HFFc6 (cell line): ENCODE data around the gene CXXC1. TPM values are rescaled to one million over a fixed set of nuclear protein-coding genes. Genes with fewer than 3 reads are reported as not detected.

Source experiments
- DNase-seq: peaks from one replicate; pipeline ENCODE4 v3.0.0-alpha.2; 2018
- H3K27ac Mint-ChIP-seq: 2 replicates; pipeline ENCODE4 v1.8.0; 2020; ENCODE audit warnings: mild to moderate bottlenecking, mixed read lengths
- H3K27me3 Mint-ChIP-seq: 2 replicates; pipeline ENCODE4 v1.8.0; 2021; ENCODE audit warnings: mild to moderate bottlenecking, moderate library complexity, mixed read lengths; ENCODE audit not compliant: insufficient read depth
- H3K36me3 Mint-ChIP-seq: 2 replicates; pipeline ENCODE4 v1.8.0; 2021; ENCODE audit warnings: low read depth, mixed read lengths
- H3K4me1 Mint-ChIP-seq: 2 replicates; pipeline ENCODE4 v1.8.0; 2020; ENCODE audit warnings: low read depth, mixed read lengths
- H3K4me3 Mint-ChIP-seq: 2 replicates; pipeline ENCODE4 v1.8.0; 2020; ENCODE audit warnings: mild to moderate bottlenecking, moderate library complexity, mixed read lengths
- H3K9me3 Mint-ChIP-seq: 2 replicates; pipeline ENCODE4 v1.8.0; 2020; ENCODE audit warnings: mild to moderate bottlenecking, mixed read lengths
- CTCF ChIP-seq: fragments of 200-600 bp; sonication (generic); IDR thresholded peaks from 2 replicates; pipeline ENCODE4 v1.5.0; 2021; ENCODE audit warnings: antibody characterized with exemption, mild to moderate bottlenecking
- long read RNA-seq: library from polyadenylated mRNA; unstranded; transcript quantifications from one replicate; pipeline ENCODE4 v2.0.0, GENCODE V29; 2019
- total RNA-seq, 6 experiments: library from RNA; stranded (reverse); fragmentation: NEBNext Ultra II Directional; extraction: Animal tissue kit (Norgen Biotek cat#: 25700); gene quantifications; 2 replicates in 1 of 6; 3 replicates in 5 of 6; pipeline ENCODE4 v1.2.3, GENCODE V29; 2021

CXXC1 gene
- 10 to 100 TPM; 37.4 to 53.1 (median 44.4) TPM for total RNA-seq
- long read RNA-seq, transcript CXXC1-201 (15 exons, 2,936 nt), result major isoform, 27 of 38 reads
- long read RNA-seq, partial matches to known transcripts, result 6 of 38 reads
- long read RNA-seq, other reads (novel, unspliced or antisense), result 5 of 38 reads

- Mint-ChIP-seq H3K4me3 (peak within 1 kb of the TSS; percentile 100), H3K36me3 (peaks cover 35% of the 10 kb centered on the region), H3K9me3 (no peaks in the 10 kb centered on the region), H3K27me3 (peaks cover 13% of the 10 kb centered on the region), H3K27ac (peak within 1 kb of the TSS; percentile 88), H3K4me1 (peaks cover 26% of the 10 kb centered on the region)
- peak; percentile 99 for DNase-seq
- peak; percentile 75 for TF ChIP-seq CTCF
These were observed at the start of gene CXXC1 for GRCh38 chr18:50287441-50288347. CXXC1 (minus strand) TSS chr18:50287692; CDS start chr18:50287589, 103 bp downstream.

- Mint-ChIP-seq H3K27ac (no peak overlapping the region), H3K36me3 (no peaks in the 10 kb centered on the region), H3K4me1 (no peaks in the 10 kb centered on the region), H3K27me3 (peaks cover 14% of the 10 kb centered on the region; the same call in 1 of the 2 replicates), H3K9me3 (no peaks in the 10 kb centered on the region), H3K4me3 (no peak overlapping the region)
- DNase-seq, result no peak
- no peak for TF ChIP-seq CTCF
These were observed 47.2 kb upstream of the CXXC1 start for GRCh38 chr18:50334546-50335152.

GRCh38 chr18:50331691-50332090 is 44.2 kb upstream of the CXXC1 start:
- Mint-ChIP-seq H3K4me3 (no peak overlapping the region), H3K4me1 (no peaks in the 10 kb centered on the region), H3K9me3 (no peaks in the 10 kb centered on the region), H3K36me3 (no peaks in the 10 kb centered on the region), H3K27ac (no peak overlapping the region), H3K27me3 (peaks cover 8% of the 10 kb centered on the region; the same call in 1 of the 2 replicates)
- no peak for DNase-seq
- TF ChIP-seq CTCF, result no peak

- H3K27me3 Mint-ChIP-seq, result peaks cover 6% of the 10 kb centered on the region; the same call in 1 of the 2 replicates
- no peaks in the 10 kb centered on the region for H3K36me3 Mint-ChIP-seq
- no peaks in the 10 kb centered on the region for H3K9me3 Mint-ChIP-seq
- H3K4me1 Mint-ChIP-seq, result no peaks in the 10 kb centered on the region
- H3K4me3 Mint-ChIP-seq, result no peak overlapping the region
- H3K27ac Mint-ChIP-seq, result no peak overlapping the region
- no peak for DNase-seq
- no peak for TF ChIP-seq CTCF
These were observed 42.7 kb upstream of the CXXC1 start for GRCh38 chr18:50330176-50330575.

GRCh38 chr18:50327983-50328382 is 40.5 kb upstream of the CXXC1 start:
- Mint-ChIP-seq H3K27me3 (peaks cover 4% of the 10 kb centered on the region; the same call in 1 of the 2 replicates), H3K36me3 (no peaks in the 10 kb centered on the region), H3K27ac (no peak overlapping the region), H3K9me3 (no peaks in the 10 kb centered on the region; the same call in 1 of the 2 replicates), H3K4me1 (no peaks in the 10 kb centered on the region), H3K4me3 (no peak overlapping the region)
- DNase-seq, result no peak
- no peak for TF ChIP-seq CTCF
